ENCODE measurements around the gene SRC.

Gene SRC

DNA sequence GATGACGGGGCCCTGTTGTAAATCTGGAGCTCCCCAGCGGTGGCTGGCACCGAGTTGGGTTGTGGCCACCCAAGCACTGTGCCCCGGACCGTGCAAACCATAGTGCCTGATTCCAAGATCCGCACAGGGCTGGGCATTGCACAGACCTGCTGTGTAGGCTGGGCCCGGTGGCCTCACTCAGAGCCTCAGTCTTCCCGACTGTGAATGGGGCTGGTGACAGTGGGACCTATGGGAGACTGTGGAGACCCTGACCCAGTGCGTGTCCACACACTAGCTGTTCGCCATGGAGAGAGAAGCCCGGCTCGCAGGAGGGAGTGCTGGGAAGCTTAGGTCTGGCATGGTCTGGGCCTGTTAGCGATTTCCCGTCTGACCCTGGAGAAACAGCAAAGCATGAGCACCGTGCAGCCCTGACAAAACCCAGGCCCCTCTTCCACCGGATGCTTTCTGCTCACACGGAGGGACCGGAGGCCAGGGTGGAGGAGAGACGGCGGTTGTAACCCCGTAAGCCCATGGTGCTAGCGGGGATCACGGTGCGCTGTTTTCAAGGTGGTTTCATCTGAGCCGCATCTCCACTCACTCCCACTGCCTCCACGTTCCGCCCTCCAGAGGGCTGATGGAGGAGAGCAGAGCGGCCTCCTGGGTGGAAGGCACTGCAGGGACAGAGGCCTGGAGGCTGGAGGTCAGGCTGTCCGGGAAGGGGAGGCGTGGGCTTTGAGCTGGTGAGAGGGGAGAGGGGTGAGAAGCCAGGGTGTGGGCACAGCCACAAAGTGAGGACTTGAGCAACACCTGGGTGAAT, 52.2 kb downstream of the SRC start:
- no peak for DNase-seq

DNA sequence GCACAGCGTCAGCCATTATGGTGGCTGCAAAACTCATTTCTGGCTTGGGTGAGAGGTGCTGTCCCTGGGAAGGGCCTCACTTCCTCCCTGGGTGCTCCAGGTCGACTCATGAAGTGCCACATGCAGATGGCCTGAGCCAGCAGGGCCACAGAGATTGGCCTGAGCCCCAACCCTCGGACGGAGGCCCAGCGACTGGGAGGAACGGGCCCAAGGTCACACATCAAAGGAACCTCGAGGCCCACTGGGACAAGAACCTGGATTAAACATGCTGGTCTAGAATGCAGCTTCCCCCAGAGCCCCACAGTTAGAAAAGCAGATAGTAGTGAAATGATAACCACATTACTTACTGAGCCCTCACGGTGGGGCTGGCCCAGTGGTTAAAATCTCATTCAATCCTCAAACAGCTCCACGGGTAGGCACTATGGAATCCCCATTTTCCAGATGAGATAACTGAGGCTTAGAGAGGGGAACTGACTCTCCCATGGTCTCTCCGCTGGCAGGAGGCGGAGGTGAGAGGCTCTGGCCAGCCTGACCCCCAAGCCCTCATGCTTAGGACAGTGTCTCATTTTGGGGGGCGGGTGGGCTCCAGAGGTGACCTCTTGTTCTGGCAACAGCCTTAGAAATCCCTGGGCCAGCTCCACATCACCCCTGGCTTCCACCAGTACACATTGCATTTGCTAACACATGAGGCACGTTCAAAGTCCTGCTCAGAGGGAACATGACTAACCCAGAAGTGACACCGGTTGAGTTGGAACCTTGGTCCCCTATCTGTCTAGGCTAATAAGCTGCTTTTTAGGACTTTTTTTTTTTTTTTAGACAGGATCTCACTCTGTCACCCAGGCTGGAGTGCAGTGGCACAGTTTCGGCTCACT, 53.0 kb downstream of the SRC start:
- no peak for DNase-seq

DNA sequence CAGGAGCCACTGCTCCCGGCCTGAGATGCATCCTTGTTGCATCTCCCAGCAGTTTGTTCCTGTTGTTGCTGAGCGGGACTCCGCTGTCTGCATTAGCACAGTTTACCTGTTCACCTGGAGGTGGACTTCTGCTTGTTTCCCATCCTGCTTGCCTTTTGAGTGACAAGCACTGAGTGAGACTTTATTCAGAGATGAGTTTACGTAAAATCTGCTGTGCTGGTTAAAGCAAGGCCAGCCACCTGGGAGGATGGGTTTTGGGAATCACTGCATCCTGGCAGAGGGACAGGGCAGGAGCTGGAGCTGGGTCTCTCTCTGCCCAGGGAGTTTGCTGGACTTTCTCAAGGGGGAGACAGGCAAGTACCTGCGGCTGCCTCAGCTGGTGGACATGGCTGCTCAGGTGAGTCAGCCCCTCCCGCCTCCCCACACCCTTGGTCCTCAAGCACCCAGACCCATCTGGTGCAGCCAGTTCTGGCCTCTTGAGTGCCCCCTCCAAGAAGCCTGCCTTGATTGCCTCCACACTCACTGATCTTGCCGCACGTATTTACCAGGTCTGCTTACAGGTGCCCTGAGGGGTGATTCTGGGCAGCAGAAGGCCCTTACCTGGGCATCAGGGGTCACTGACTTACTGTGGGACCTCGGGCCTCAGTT, 55.5 kb downstream of the SRC start:
- DNase-seq, result no peak

DNA sequence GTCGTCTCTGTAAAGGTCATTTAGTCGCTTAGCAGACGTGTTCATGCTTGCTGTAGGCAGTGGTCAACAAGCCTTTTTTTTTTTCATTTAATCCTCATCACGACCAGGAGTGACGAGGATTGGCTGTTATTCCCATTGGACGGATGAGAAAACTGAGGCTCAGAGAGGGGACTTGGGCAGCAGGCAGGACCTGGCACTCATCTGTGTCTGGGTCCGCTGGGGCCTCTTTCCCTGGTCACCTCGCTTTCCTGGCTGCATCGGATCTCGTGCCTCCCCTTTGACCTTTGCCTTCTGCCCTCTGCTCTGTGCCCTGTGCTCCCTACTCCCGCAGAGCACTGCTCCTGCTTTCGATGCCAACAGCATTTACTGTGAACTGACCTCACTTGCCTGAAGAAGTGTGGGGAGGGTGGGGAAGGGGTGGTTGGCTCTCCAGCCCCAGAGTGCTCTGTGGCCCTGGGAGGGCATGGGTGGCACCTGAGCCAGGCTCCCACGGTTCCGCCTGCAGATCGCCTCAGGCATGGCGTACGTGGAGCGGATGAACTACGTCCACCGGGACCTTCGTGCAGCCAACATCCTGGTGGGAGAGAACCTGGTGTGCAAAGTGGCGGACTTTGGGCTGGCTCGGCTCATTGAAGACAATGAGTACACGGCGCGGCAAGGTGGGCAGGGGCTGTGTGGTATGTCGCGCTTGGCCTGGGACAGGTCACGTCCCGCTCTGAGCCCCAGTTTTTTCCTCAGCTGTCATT, 56.2 kb downstream of the SRC start:
- DNase-seq, result no peak

DNA sequence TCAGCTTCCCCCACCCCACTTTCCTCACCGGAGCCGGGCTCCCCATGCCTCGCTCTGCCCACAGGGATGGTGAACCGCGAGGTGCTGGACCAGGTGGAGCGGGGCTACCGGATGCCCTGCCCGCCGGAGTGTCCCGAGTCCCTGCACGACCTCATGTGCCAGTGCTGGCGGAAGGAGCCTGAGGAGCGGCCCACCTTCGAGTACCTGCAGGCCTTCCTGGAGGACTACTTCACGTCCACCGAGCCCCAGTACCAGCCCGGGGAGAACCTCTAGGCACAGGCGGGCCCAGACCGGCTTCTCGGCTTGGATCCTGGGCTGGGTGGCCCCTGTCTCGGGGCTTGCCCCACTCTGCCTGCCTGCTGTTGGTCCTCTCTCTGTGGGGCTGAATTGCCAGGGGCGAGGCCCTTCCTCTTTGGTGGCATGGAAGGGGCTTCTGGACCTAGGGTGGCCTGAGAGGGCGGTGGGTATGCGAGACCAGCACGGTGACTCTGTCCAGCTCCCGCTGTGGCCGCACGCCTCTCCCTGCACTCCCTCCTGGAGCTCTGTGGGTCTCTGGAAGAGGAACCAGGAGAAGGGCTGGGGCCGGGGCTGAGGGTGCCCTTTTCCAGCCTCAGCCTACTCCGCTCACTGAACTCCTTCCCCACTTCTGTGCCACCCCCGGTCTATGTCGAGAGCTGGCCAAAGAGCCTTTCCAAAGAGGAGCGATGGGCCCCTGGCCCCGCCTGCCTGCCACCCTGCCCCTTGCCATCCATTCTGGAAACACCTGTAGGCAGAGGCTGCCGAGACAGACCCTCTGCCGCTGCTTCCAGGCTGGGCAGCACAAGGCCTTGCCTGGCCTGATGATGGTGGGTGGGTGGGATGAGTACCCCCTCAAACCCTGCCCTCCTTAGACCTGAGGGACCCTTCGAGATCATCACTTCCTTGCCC, 57.4 kb downstream of the SRC start:
- DNase-seq, result no peak

DNA sequence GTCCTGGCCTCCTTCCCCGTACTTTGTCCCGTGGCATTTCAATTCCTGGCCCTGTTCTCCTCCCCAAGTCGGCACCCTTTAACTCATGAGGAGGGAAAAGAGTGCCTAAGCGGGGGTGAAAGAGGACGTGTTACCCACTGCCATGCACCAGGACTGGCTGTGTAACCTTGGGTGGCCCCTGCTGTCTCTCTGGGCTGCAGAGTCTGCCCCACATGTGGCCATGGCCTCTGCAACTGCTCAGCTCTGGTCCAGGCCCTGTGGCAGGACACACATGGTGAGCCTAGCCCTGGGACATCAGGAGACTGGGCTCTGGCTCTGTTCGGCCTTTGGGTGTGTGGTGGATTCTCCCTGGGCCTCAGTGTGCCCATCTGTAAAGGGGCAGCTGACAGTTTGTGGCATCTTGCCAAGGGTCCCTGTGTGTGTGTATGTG, 58.5 kb downstream of the SRC start:
- DNase-seq, result no peak

DNA sequence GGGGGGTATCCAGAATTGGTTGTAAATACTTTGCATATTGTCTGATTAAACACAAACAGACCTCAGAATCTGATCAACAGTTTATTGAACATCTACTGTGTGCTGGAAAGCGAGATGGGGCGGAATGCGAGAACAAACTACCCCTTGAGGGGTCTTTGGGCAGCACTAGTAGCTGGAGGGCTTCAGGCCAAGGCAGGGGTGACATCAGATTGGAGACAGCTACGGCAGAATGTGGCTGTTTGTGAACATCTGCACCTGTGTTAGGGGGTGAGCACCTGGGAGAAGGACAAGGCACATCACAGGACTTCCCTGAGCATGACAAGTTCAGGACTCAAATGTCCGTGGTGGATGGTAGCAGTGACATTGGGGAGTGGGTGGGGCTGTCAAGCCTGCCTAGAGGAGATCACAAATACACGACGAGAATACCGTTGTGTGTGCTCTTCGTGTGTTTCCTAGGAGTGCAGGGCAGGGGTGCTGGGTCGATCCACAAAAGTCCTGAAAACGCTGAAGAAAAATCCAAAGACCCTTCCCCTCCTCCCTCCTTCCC, 59.5 kb downstream of the SRC start:
- no peak for DNase-seq

DNA sequence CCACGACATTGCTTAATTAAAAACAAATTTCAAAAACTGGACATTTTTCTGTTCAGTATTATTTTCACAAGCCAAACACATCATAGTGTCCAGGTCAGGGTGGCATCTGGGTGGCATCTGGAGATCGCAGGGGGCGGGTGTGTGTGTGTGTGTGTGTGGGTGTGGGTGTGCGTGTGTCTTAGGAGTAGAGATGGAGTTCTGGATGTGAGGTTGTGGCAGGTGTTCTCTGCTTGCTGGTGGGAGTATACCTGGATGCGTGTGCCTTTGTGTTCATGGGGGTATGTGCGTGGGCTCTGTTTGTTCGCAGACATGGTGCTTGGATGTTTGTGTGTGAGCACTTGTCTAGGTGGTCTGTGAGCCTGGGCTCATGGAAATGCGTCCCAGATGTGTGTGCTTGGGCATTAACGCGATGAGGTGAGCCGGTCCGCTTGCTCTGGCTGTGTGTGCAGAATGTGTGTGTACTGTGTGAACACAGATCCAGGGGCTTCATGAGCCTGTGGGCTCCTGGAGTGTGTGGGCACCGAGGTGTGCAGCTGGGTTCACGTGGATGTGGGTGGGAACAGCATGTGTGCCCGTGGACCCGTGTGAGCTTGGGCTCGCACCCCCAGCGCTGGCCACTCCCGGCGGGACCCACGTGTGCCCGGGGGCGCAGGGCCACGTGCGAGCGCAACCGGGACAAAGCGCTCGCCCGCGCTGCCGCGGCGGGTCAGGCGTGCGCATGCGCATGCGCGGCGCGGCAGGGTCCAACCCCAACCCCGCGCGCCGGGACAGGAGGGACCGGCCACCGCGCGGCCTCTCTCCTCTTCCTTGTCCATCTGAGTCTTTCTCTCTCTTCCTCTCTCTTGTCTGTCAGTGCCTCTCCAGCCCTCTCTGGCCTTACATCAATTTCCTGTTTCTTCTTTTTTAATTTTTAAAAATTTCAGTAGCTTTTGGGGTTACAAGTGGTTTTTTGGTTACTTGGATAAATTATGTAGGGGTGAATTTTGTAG, 60.4 kb downstream of the SRC start:
- DNase-seq, result peak; percentile 46

DNA sequence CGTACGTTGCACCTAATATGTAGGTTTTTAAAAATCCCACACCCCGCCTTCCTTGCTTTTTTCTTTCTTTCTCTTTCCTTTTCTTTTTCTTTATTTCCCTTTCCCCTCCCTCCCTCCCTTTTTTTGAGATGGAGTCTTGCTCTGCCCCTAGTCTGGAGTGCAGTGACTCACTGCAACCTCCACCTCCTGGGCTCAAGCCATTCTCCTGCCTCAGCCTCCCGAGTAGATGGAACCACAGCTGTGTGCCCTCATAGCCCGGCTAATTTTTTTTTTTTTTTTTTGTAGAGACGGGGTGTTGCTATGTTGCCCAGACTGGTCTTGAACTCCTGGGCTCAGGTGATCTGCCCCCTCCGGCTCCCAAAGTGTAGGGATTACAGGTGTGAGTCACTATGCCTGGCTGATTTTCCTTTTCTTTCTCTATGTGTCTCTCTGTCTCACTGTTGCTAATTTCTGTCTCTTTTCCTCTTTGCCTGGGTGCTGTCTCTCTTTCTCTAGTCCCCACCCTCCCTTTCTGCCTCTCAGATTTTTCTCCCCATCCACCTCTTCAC, 61.2 kb downstream of the SRC start:
- no peak for DNase-seq

DNA sequence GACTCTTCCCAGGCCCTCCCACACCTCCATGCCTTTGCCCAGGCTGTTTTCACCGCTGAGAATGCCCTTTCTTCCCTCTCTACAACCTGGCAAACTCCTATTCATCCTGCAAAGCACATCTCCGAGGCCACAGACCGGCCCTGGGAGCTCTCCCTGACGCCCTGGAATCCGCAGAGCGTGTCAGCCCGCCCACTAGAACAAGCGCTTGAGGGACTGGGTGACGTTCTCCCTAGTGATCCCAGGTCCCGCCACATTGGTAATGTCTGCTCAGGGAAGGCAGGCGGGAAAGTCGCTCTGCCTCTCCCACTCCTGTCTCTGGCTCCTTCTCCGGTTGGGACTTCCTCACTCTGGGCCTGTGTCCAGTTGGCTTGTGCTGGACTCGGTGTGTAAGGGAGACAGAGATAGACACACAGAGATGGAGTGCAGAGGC, 61.6 kb downstream of the SRC start:
- DNase-seq, result no peak

DNA sequence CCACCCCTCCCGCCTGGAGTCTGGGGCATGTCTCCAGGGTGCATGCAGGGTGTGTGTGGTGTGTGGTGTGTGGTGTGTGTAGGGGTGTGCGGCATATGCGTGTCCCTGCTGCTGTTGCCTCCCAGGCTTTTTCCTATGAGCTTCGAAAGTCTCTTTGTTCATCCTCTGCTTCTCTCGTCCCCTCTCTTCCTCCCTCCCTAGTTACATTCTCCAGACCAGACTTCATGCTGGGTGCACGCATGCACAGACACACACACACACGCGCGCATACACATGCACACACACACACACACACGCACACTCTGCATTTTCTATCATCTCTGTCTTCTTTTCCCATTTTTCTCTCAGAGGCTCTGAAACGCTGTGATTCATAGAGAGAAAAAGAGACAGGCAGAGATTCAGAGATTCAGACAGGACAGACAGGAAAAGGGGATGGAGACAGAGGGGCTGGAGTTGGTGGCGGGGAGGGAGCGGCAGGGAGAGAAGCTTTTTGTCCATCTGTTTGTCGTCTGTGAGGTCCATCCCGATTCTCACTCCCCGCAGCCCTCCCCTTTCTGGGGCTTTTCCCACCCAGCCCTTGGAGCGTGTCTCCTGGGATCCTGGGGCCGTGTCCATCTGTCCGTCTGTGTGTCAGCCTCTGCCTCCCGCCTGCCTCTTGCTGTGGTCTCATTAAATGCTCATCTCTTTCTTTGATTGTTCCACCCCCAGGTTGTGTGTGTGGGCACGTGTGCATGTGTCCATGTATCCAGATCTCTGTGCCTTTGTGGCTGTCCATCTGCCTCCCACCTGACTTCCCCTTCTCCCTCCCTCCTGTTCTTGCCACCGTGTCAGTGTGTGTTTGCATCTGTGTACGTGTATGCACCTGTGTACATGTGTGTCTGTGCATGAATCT, 62.6 kb downstream of the SRC start:
- DNase-seq, result no peak

DNA sequence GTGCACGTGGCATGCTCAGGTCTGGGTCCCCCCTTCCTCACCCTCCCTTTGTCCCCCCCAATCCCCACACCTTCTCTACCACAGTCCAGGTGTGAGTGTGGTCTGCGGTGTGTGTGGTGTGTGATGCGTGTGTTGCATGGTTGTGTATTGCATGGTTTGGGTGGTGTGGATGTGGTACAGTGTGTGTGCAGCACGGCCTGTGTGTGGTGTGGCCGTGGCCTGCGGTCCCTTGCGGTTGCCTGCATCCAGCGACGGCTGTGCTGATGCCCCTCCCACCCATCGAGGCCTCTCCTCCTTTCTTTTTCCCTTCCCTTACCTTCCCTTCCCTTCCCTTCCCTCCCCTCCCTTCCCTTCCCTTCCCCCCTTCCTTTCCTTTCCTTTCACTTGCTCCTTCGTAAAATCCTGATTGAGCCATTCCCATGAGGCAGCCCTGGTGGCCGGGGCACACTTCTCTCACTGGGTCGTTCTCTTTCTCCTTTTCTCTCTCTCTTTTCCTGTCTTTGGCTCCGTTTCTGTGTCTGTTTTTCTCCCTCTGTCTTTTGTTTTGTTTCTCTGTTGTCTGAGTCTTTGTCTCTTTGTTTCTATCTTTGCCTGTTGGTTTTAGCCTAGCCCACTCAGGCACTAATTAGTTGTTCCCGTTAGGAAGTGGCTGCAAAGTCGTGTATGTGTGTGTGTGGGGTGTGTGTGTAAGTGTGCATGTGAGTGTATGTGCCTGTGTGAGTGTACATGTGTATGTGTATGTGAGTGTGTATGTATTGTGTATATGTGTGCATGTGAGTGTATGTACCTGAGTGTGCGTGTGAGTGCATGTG, 65.7 kb downstream of the SRC start:
- DNase-seq, result no peak

DNA sequence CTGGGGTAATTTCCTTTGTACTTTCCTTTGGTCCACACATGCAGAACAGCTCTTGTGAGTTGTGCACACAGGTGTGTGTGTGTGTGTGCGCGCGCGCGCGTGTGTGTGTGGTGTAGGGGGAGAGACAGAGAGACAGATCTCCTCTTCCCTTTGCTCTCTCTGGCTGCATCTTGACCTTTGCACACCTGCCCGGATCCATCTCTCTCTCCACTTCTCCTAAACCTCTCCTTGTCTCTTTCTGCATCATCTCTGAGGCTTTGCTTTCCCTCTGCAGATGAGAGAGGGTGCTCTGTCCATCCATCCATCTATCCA, 67.0 kb downstream of the SRC start:
- no peak for DNase-seq

DNA sequence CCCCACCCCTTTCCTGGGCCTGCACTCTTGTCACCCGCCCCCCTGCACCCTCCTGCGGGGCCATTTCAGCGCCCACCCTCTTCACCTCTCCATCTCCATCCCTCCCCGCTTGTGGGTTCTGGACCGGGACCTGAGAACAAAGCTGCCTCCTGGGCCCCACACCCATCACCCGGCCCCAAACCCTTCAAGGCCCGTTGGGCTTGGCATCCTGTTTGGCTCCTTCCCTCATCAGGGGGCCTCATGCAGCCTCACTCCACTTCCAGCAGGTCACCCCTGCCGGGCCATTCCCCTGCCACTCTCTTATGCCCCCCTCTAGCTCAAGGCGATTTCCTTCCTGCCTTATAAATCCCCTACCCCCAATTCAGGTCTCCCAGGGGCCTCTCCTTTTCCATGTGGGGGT, 67.4 kb downstream of the SRC start:
- DNase-seq, result no peak

DNA sequence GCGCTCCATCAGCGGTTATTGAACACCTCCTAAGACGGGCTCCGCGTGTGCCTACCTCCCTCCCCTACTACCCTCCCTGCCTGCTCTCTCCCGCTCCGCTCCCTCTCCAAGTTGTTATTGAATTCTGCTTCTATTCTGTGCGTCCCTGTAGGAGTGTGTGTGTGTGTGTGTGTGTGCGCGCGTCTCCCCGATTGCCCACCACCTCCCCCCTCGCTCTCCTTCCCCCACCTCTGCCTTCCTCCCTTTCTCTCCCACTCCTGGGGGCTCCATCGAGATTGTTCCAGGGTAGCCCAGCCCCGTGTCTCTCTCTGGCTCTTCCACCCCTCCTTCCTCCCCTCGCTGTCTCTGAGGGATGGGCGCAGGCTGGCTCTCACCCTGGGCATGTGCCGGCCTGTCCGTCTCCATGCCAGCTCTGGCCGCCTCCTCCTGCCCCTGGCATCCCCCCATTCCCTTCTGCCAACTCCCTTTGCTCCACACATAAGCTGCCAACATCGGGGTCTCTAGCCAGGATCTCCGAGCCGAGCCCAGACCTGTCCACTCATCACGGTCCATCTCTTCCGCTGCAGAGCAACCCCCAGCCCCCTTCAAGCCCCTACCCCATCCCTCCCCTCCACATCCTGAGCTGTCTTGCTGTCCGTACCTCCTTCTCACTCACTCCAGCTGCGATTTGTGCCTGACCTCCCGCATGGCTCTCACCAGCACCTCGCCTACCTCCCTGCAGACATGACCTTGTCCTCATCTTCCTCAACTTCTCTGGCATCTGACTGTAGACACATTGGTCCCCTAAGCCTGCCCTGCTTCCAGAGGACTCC, 68.5 kb downstream of the SRC start:
- DNase-seq, result no peak

DNA sequence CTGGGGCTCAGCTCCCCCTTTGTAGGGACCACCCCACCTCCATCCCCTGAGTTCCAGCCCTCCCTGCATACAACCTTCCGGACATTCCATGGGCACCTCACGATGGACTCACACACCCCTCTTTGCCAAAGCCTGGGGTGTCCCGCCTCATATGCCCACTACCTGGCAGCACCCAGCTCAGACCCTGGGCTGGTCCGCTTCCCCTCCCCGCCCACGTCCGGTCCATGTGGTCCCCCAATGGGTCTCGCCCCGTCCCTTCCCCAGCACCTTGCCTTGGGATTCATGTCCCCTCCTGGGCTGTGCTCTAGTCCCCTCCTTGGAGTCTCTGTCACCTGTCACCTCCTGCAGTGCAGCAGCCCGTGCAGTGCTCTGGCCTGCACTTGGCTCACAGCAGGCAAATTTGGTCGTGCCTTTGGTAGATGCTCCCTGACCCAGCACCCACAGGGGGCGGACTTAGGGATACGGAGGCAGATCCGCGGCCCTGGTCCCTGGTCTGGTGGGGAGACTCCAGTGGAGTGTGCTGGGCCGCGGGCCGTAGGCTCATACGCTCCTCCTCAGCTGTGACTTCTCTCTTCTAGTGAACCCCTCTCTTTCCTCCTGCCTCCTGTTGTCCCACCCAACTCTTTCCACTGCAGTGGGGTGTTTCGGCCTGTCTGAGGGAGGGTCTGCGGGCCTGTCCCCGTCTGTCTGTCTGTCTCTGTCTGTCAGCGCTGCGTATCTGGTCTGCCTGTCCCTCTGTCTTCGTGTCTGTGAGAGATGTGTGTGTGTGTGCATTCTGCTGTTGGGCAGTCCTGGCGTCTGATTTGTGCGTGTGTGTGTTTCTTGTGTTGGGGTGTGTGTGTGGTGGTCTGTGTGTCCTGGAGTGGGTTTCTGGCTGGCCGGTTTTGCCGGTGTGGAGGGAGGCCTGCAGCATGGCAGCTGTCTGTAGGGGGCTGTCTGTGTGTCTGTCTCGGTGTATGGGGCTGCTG, 69.5 kb downstream of the SRC start:
- no peak for DNase-seq
